IPS-18c (cell line): Measurements from ENCODE around the gene PPP2R5C.

Source experiments
- H3K4me3 ChIP-seq: 2 replicates; pipeline ENCODE4 v1.7.0; 2013; ENCODE audit warnings: low read depth, mild to moderate bottlenecking, low read length, moderate library complexity; ENCODE audit not compliant: insufficient read depth
- H3K9me3 ChIP-seq: one replicate; pipeline ENCODE4 v1.6.1; 2013; ENCODE audit warnings: mild to moderate bottlenecking, low read length, moderate library complexity; ENCODE audit not compliant: control insufficient read depth, insufficient read depth

The PPP2R5C gene

DNA sequence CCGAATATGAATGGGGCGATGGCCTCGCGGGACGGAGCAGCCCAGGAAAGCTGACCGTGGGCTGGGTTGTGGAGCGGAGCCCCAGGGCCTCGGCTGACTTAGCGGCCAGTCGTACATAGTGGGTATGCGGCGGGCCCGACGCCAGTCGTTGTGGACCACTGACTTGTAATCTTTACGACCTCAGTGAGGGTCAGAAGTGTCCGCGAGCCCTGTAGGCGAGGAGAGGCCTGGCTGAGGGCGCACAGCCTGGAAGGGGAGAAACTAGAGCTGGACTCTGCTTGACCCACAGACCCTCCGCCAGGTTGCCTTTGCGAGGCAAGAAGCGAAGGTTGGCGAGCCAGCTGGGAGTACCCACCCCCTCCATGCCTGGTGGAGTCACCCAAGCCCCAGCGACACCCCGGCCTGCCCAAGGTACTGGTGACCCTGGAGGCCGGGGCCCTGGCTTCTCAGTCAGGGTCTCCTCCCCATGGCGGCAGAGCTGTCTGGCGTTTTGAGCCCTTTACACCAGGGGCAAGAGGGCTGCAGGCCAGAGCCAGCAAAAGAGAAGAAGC is 187.2 kb downstream of the PPP2R5C start:
- Histone ChIP-seq H3K9me3 (no peaks in the 10 kb centered on the region), H3K4me3 (peak overlapping the region; percentile 89)

DNA sequence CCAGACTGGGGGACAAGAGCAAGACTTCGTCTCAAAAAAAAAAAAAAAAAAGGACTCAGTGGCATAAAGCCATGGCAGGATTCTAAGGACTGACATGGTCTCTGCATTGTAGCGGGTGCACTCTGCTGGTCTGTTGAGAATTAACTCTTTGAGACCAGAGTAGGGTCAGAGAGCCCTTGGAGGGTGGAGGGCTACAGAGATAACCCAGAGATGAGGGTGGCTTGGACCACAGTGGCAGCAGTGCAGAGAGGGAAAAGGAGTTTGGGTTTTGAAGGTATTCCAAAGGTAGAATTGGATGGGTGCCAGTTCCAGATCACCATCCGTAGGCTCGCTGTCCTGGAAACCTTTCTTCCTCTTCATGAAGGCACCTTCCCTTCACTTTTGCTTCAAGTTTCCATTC is 188.6 kb downstream of the PPP2R5C start:
- Histone ChIP-seq H3K9me3 (no peaks in the 10 kb centered on the region), H3K4me3 (no peak overlapping the region)

DNA sequence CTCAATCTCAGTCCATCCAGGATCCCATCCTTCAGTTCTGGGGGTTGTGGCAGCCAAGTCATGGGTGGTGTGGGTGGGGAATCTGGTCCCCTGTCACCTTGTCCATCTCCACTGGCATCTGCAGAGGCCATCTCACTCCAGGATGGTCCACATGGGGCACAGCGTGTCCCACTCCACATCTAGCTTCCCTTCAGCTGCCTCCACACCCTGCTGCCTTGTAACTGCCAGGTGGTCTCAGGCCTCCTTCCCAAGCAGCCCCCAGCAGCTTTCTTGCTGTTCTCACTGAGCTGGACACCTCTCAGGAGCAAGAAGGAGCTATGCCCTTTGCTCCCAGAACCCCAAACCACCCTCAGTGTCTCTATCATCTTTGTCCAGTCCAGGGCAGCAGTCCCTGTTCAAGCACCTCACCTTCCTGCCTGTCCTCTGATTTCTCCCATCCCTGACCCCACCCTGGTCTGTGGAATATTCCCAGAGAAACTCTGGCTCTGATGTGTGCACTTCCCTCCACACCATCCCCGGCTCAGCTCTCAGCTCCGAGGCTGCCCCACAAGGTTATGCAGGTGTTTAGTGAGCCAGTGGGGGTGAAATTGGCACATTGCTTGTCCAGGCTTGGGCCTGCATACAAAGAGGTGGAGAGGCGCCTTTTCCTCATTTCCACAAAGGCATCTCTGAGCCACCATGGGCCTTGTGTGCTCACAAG is 189.2 kb downstream of the PPP2R5C start:
- H3K4me3 ChIP-seq, result no peak overlapping the region
- no peaks in the 10 kb centered on the region for H3K9me3 ChIP-seq

DNA sequence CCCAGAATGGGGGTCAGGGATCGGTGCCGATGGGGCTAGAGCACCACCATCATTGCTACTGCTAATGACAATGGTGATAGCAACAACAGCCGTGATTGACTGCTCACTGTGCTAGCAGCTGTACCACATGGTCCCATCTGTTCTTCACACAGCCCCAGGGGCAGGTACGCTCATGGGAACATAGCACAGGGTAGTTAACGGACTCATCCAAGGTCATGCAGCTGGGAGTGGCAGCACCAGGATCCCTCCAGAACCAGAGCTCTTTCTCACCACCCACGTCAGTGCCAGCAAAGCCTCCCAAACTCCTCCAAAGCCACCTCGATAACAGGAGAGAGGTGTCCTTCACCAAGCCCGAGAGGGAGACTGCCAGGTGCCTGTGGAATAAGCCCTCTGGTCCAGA is 191.6 kb downstream of the PPP2R5C start:
- H3K4me3 ChIP-seq, result no peak overlapping the region
- peaks cover 2% of the 10 kb centered on the region for H3K9me3 ChIP-seq

- Histone ChIP-seq H3K4me3 (no peak overlapping the region), H3K9me3 (peaks cover 2% of the 10 kb centered on the region)
These were observed 193.0 kb downstream of the PPP2R5C start for GRCh38 chr14:101954501-101954900.

- Histone ChIP-seq H3K4me3 (no peak overlapping the region), H3K9me3 (peaks cover 2% of the 10 kb centered on the region)
These were observed 194.2 kb downstream of the PPP2R5C start for GRCh38 chr14:101955695-101956161.

- Histone ChIP-seq H3K9me3 (peaks cover 2% of the 10 kb centered on the region), H3K4me3 (no peak overlapping the region)
These were observed 194.8 kb downstream of the PPP2R5C start for GRCh38 chr14:101956179-101956885.

GRCh38 chr14:101957406-101958234 is 196.1 kb downstream of the PPP2R5C start:
- H3K9me3 ChIP-seq, result peaks cover 2% of the 10 kb centered on the region
- no peak overlapping the region for H3K4me3 ChIP-seq

DNA sequence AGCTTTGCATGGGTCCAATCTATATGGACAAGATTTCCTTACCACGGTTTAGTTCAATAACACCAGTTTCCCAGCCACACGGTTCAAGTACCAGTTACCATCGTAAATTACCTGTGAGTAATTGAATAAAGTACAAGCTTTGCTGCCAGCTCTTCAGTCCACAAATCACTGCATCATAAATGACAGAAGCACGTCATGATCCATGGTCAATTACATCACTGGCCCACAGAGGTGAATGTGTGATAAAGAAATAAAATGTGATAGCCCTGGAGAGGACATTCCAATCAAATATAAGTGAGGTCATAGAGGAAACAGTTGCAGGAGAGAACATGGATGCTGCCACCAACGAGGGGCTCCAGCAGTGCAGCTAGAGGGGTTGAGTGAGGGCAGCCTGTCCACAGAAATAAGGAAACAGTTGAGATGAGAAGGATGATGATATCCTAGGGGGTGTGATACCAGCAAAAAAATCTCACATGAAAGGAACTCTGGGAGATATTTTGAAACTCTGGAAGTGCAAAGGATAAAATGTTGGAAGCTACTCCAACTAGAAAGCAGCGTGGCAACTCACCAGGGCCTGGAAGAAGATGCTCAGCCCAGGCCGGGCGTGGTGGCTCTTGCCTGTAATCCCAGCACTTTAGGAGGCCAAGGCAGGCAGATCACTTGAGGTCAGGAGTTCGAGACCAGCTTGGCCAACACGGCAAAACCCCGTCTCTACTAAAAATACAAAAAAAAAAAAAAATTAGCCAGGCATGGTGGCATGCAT is 197.1 kb downstream of the PPP2R5C start:
- H3K9me3 ChIP-seq, result peaks cover 2% of the 10 kb centered on the region
- no peak overlapping the region for H3K4me3 ChIP-seq

DNA sequence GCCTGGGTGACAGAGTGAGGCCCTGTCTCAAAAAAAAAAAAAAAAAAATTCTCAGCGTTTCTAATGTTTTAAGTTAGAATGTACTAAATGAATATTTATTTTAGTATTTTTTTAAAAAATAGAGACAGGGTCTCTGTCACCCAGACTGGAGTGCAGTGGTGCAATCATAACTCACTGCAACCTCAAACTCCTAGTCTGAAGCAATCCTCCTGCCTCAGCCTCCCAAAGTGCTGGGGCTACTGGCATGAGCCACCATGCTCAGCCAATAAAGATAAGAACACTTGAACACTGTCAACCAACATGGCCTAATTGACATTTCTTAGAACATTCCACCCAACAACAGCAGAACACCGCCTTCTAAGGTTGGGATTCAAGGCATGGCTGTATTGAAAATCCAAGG is 197.8 kb downstream of the PPP2R5C start:
- Histone ChIP-seq H3K9me3 (peaks cover 2% of the 10 kb centered on the region), H3K4me3 (no peak overlapping the region)

DNA sequence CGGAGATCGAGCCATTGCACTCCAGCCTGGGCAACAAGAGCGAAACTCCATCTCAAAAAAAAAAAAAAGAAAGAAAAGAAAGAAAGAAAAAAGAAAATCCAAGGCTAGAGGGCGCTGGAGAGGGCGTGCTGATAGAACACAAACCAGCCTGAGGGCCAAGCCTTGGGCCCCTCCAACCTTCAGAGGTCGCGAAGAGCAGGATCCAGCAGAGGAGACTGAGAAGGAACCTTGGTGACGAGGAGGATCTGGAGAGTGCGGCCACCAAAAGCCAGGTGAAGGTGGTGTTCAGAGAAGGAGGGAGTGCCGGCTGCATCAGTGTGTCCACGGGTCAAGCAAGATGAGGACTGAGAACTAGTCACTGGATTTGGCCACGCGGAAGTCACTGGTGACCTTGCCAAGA is 198.7 kb downstream of the PPP2R5C start:
- no peak overlapping the region for H3K4me3 ChIP-seq
- H3K9me3 ChIP-seq, result peaks cover 2% of the 10 kb centered on the region

GRCh38 chr14:101961011-101961721 is 199.7 kb downstream of the PPP2R5C start:
- no peak overlapping the region for H3K4me3 ChIP-seq
- H3K9me3 ChIP-seq, result peaks cover 2% of the 10 kb centered on the region

DNA sequence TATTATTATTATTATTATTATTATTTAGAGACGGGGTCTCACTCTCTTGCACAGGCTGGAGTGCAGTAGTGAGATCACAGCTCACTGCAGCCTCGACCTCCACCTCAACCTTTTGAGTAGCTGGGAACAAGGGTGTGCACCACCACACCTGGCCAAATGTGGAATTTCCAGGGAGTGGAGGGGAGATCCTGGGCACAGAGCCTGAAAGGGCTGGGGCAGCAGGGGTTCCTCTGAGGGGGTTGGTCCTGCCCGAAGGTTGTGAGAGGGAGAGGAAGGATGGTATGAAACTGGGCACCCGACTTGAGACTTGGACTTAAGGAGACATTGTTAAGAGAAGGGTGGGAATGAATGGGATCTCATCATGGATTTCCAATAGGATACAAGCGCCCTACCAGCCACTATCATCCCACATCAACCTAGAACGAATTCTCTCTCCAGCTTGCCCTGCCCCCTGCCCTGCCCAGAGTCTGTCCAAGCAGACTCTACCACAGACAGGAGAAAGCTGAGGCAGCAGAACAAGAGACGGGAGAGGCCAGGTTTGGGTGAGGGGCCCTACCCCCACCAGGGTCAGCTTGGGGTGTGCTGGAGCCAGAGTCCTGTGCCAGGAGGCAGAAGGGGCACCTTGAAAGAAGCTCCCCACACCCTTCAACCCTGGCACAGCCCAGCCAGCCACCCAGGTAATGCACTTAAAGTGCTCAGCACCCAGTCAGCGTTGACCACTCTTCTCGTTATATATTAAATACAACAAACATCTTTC is 200.4 kb downstream of the PPP2R5C start:
- H3K4me3 ChIP-seq, result no peak overlapping the region

DNA sequence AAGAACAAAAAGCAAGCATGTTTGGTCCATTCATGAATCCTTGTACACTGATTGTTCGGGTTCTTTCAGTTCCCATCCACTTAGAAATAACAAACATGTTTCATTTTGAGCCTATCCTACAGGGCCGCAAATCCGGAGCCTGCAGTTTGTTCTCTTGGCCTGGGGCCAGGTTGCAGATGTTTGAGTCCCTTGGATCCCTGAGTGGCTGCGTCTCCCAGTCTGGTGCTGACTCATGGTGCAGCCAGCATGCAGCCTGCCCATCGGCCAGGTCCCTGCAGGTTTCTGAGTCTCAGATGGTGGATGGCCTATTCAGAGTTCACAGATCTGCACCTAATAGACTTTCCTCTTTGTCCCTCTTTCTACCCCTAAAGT is 201.0 kb downstream of the PPP2R5C start:
- no peak overlapping the region for H3K4me3 ChIP-seq
- peaks cover 2% of the 10 kb centered on the region for H3K9me3 ChIP-seq

More for the DNA sequence above, 200.4 kb downstream of the PPP2R5C start:
- H3K9me3 ChIP-seq, result peaks cover 2% of the 10 kb centered on the region

DNA sequence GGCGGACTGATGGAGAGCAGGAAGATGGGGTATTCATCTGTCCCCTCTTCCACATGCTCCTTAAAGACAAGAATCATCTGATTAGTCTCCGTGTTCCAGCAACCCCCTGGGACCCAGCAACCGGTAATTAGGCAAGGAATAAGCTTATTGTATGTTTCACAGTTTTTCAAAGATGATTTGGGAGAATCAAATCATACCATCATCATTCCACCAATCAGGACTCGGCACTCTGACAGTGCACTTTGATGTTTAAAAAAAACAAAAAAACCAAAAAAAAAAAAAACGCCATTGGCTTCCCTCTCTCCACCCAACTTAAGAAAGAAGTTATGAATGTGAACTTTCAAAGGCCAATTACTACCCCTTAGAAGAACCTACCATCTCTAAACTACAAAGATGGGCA is 201.5 kb downstream of the PPP2R5C start:
- Histone ChIP-seq H3K9me3 (no peaks in the 10 kb centered on the region), H3K4me3 (no peak overlapping the region)
